ENCODE results near the gene HIGD2B. TPM values are rescaled to one million over a fixed set of nuclear protein-coding genes. Genes with fewer than 3 reads are reported as not detected.
A peak's percentile ranks its signal among the peaks of the same experiment; 100 is the strongest.
"Not testable (repeated sequence)": the region's sequence is repeated elsewhere in the genome, so short reads cannot be mapped to it uniquely, and the experiment has no call there.

Gene HIGD2B
- total RNA-seq, 2 experiments from 2014 or later, result 0.24 TPM; not detected in 1

DNA sequence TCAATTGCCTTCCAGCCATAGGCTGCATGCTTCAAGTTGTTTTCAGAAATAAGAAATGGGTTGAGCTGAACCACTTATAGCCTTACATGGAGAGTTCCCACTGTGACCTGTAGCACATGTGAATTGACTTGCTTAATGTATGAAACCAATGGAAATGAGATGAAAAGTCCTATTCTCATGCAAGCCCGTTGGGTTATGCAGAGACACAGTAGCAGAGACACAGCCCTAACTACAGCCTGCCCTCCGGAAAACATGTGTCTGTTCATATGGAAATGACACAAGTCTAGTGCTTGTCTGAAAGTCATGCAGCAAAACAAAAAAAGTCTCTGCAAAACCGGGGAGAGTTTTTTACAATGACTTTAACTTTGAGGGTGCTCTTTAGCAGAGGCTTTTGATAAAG lies 14.5 kb downstream of the HIGD2B start:
- no peak for DNase-seq
- ChIA-PET POLR2A (no interaction called here), CTCF (interaction anchor here (0.8 to 2.3 kb wide), 20 partner anchors 9 to 359 kb away, joined by 3 to 18 read pairs (median 4); partner anchors contain the start of genes ARIH1, BBS4, CELF6 and HIGD2B)
- H3K4me3 Mint-ChIP-seq, result no peak overlapping the region
- no peaks in the 10 kb centered on the region for H3K36me3 Mint-ChIP-seq (ENCODE audit: low read depth)
- H3K27me3 Mint-ChIP-seq (ENCODE audit: low read depth), result peaks cover 14% of the 10 kb centered on the region
- ATAC-seq, result no peak
- no peaks in the 10 kb centered on the region for H3K9me3 Mint-ChIP-seq (ENCODE audit: insufficient read depth)
- peaks cover 7% of the 10 kb centered on the region for H3K4me1 Mint-ChIP-seq (ENCODE audit: low read depth)
- no peak overlapping the region for H3K27ac Mint-ChIP-seq

DNA sequence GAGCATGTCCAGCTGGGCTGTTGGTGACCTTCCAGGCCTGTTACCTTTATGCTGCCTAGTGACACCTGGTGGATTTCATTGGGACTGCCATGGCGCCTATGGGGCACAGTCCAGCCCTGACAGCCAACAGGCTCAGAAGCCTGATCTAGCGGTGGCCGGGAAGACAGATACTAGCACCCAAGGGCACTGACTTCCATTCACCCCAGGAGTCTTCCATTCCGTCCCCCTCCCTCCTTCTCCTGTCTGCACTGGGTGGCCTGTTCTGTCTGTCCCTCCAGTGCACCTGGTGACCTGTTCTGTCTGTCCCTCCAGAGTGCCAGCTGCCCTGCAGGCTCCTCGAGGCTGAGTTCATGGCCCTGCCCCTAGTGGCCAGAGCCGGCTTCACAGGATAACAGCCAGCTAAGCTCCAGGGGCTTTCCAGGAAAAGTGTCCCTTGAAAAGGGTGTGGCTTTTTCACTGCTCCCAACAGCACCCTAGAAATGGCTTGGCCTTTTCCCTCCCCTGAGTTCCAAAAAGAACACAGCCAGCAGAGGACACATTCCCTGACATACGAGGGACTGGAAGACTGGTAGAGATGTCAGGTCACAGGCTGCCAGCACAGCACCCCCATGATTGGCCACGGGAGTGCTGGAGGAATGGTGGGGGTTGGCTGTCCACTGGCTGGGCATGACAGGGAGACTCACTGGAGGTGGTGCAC lies 15.2 kb downstream of the HIGD2B start:
- not testable (repeated sequence) for H3K9me3 Mint-ChIP-seq (ENCODE audit: insufficient read depth); H3K4me1 Mint-ChIP-seq (ENCODE audit: low read depth); H3K36me3 Mint-ChIP-seq (ENCODE audit: low read depth)
- CTCF ChIA-PET, result interaction anchor here (0.8 to 2.3 kb wide), 21 partner anchors 10 to 364 kb away, joined by 3 to 18 read pairs (median 4); partner anchors contain the start of genes ARIH1, BBS4 and HIGD2B
- H3K27ac Mint-ChIP-seq, result peak overlapping the region; percentile 63
- peak; percentile 79 for DNase-seq
- peak overlapping the region; percentile 63 for H3K4me3 Mint-ChIP-seq
- POLR2A ChIA-PET, result interaction anchor here (0.7 kb wide), 1 partner anchor 17 kb away, joined by 3 read pairs; no protein-coding TSS in a partner anchor
- H3K27me3 Mint-ChIP-seq (ENCODE audit: low read depth), result peaks cover 14% of the 10 kb centered on the region
- peak; percentile 98 for ATAC-seq

DNA sequence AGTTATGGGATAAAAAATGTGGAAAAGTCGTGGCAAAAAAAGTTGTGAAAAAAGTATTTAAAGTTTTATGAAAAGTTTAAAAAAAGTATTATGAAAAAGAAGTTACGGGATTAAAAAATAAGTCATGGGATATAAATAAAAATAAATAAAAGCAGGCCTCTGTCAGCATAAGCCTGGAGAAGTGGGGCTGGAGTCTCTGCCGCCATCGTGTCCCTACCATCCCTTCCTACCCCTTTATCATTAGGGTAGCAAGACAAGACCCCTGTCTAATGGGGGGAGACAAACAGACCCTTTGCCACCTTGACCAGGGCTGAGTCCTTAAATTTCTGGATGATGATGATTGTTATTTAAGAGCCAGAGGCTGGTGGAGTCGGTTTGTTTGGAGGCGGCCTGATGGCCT lies 16.2 kb downstream of the HIGD2B start:
- H3K36me3 Mint-ChIP-seq (ENCODE audit: low read depth); POLR2A ChIA-PET; ATAC-seq; DNase-seq; H3K4me3 Mint-ChIP-seq; CTCF ChIA-PET; H3K9me3 Mint-ChIP-seq (ENCODE audit: insufficient read depth); H3K4me1 Mint-ChIP-seq (ENCODE audit: low read depth); H3K27ac Mint-ChIP-seq: not testable (repeated sequence)
- H3K27me3 Mint-ChIP-seq (ENCODE audit: low read depth), result peaks cover 14% of the 10 kb centered on the region

DNA sequence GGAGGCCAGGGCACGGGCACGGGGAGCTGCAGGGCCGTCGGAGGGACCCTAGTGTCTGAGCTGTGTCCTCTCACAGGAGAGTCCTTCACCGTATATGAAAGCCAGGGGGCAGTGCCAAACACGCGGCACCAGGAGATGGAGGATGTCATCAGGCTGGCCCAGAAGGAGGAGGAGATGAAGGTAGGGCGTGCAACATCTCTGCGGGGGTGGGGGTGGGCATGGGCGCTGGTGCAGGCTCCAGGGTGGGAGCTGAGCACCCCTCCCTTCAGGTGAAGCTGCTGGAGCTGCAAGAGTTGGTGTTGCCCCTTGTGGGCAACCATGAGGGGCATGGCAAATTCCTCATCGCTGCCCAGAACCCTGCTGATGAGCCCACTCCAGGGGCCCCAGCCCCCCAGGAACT lies 20.3 kb downstream of the HIGD2B start:
- H3K27ac Mint-ChIP-seq; H3K4me1 Mint-ChIP-seq (ENCODE audit: low read depth); CTCF ChIA-PET; H3K36me3 Mint-ChIP-seq (ENCODE audit: low read depth); H3K9me3 Mint-ChIP-seq (ENCODE audit: insufficient read depth); ATAC-seq; DNase-seq; H3K4me3 Mint-ChIP-seq; H3K27me3 Mint-ChIP-seq (ENCODE audit: low read depth); POLR2A ChIA-PET: not testable (repeated sequence)

DNA sequence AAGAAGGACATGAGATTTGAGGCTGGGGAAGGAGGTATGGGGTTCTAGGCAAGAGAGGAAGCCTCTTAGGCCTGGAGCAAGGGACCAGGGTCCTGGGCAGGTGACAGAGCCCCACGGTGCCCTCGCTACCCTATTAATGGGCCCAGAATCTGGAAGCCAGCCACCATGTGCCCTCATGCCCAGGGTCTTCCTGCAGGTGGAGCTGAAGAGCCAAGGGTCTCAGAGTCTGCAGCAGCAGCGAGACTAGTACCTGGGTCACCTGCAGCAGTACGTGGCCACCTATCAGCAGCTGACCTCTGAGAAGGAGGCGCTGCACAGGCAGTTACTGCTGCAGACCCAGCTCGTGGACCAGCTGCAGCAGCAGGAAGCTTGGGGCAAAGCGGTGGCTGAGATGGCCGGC lies 22.1 kb downstream of the HIGD2B start:
- H3K4me1 Mint-ChIP-seq (ENCODE audit: low read depth); POLR2A ChIA-PET; ATAC-seq; H3K9me3 Mint-ChIP-seq (ENCODE audit: insufficient read depth); H3K4me3 Mint-ChIP-seq; DNase-seq; CTCF ChIA-PET; H3K36me3 Mint-ChIP-seq (ENCODE audit: low read depth); H3K27me3 Mint-ChIP-seq (ENCODE audit: low read depth); H3K27ac Mint-ChIP-seq: not testable (repeated sequence)

DNA sequence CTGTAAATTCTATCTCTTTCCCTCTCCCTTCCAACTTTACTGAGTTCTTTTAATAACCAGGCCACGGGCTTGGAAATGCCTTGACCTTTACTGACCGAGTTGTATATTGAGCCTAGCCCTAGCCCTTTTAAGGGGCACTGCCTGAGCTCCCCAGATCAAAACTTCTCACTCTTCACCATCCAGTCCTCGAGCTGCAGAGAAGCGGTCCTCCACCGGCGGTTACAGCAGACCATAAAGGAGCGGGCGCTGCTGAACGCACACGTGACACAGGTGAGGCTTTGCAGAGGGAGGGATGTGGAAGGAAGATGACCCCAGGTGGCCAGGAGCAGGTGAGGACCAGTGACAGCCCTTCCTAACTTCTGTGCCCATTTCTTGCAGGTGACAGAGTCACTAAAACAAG lies 24.9 kb downstream of the HIGD2B start:
- H3K36me3 Mint-ChIP-seq (ENCODE audit: low read depth); H3K4me3 Mint-ChIP-seq; H3K9me3 Mint-ChIP-seq (ENCODE audit: insufficient read depth); ATAC-seq; CTCF ChIA-PET; H3K27ac Mint-ChIP-seq; H3K27me3 Mint-ChIP-seq (ENCODE audit: low read depth); H3K4me1 Mint-ChIP-seq (ENCODE audit: low read depth); DNase-seq; POLR2A ChIA-PET: not testable (repeated sequence)

DNA sequence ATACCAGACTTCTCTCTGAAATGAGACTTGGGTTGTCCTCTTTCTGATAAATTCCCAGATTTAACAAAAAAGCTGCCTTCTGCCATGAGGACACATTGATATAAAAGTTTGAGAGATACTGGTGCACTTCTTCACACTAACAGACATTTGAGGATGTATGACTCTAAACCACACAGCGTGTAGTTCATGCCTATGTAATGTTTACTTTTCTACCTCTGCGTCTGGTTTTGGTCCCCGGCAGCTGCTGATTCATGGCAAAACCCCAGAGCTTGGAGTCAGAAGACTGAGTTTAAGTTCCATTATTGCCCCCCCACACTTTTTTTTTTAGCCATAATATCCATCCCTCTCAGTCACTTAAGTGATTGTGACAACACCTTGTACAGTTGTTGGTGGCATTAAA lies 30.0 kb downstream of the HIGD2B start:
- CTCF ChIA-PET; DNase-seq; H3K4me3 Mint-ChIP-seq; H3K27me3 Mint-ChIP-seq (ENCODE audit: low read depth); H3K9me3 Mint-ChIP-seq (ENCODE audit: insufficient read depth); POLR2A ChIA-PET; H3K27ac Mint-ChIP-seq; H3K36me3 Mint-ChIP-seq (ENCODE audit: low read depth); ATAC-seq; H3K4me1 Mint-ChIP-seq (ENCODE audit: low read depth): not testable (repeated sequence)

DNA sequence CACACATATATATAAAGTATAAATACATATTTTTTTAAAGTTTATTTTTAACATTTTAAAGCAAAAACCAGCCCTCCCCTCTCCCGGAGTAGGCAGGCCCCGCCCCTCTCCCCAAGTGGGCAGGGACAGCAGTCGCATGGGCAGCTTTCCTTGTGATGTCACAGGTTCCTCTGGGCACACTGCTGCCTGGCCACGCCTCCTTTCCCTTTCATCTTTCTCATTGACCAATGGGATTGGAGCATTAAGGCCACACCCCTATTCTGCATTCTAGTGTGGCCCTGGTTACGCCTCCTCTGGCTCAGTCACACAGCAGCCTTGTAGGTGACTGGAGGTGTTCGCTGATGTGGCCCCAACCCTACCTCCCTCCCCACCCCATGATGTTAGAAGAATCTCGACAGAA lies 31.6 kb downstream of the HIGD2B start, which contains the start of gene GOLGA6B:
Gene GOLGA6B, plus strand, starts transcription at position 301 of the 400 bp plus-strand sequence. Its CDS starts 41 bp downstream, at position 342.
- H3K27me3 Mint-ChIP-seq (ENCODE audit: low read depth); H3K4me1 Mint-ChIP-seq (ENCODE audit: low read depth); POLR2A ChIA-PET; H3K27ac Mint-ChIP-seq; ATAC-seq; H3K4me3 Mint-ChIP-seq; H3K9me3 Mint-ChIP-seq (ENCODE audit: insufficient read depth); CTCF ChIA-PET; H3K36me3 Mint-ChIP-seq (ENCODE audit: low read depth); DNase-seq: not testable (repeated sequence)

DNA sequence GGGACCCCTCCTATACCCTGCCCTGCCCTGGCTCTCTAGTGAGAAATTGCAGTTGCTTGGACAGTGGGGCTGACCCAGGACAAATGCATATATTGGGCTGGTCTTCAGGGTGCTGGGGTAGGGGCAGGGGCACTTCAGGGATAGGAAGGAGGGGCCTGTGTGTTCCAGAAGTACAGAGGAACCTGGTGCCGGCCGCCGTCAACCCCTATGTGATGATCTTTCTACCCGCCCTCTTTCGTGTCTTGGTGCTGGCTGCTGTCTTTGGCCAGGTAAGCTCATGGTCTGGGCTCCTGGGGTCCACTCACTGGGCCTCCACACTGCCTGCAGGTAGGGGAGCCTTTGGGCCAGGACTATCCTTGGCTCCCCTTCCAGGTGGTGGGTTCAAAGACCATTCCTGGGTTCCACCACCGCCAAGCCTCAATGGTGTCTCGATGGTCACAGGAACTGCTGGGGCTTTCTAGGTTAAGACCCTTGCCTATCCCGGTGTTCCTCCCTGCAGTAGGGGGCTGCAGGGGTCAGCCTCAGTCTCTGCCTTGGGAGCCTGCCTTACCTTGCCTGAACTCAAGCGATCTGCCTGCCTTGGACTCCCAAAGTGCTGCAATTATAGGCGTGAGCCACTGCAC lies 37.2 kb downstream of the HIGD2B start:
- H3K4me1 Mint-ChIP-seq (ENCODE audit: low read depth); POLR2A ChIA-PET; H3K36me3 Mint-ChIP-seq (ENCODE audit: low read depth); CTCF ChIA-PET; H3K9me3 Mint-ChIP-seq (ENCODE audit: insufficient read depth); H3K4me3 Mint-ChIP-seq; H3K27ac Mint-ChIP-seq; ATAC-seq; DNase-seq; H3K27me3 Mint-ChIP-seq (ENCODE audit: low read depth): not testable (repeated sequence)

DNA sequence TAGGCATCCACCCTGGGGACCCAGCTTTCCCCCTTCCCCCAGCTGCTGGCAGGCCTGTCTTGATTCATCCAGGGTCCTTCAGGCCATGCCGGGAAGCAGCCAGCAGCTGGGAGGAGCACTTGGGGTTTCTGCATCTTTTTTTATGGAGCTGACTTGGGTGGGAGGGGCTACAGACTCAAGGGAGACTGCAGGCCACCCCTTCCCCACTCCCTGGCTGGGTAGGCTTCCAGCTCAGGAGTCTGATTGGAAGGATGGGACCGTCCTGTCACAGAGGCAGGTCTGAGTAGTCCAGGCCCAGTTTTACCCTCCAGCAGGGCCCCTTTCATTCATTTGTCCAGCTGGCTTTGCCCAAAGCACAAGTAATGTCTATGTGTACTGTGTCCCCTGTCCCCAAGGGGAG lies 43.7 kb downstream of the HIGD2B start:
- H3K27me3 Mint-ChIP-seq (ENCODE audit: low read depth); POLR2A ChIA-PET: not testable (repeated sequence)

DNA sequence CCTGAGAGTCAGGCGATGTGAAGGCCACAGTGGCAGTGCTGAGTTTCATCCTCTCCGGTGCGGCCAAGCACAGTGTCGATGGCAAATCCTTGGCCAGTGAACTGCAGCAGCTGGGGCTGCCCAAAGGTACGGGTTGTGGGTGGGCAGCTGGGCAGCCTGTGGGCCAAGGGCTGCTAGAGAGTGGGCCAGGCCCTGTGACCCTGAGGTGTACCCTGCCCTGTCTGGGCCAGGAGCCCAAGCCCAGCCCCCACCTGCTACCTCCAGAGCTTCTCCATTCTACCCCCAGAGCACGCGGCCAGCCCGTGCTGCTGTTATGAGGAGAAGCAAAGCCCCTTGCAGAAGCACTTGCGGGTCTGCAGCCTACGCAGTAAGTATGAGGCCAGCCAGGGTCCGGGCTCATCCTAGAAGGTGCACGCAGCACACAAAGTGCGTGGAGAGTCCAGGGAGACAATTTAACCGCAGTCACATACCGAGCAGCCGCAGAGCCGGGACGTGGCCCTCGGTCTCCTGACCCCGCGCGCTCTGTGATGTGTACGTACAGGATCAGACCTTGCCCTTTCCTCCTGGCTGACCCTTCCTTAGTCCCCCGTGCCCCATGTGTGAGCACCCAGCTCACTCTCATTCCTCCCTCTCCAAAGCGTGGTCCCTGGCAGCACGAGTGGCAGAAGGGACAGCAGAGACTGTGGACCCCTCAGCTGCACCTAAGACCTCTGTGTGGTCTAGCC lies 46.1 kb downstream of the HIGD2B start:
- H3K9me3 Mint-ChIP-seq (ENCODE audit: insufficient read depth); H3K4me1 Mint-ChIP-seq (ENCODE audit: low read depth); POLR2A ChIA-PET; H3K4me3 Mint-ChIP-seq; CTCF ChIA-PET; H3K36me3 Mint-ChIP-seq (ENCODE audit: low read depth); ATAC-seq; DNase-seq; H3K27ac Mint-ChIP-seq; H3K27me3 Mint-ChIP-seq (ENCODE audit: low read depth): not testable (repeated sequence)

More for the DNA sequence above, 43.7 kb downstream of the HIGD2B start:
- CTCF ChIA-PET; DNase-seq; H3K9me3 Mint-ChIP-seq (ENCODE audit: insufficient read depth); H3K27ac Mint-ChIP-seq; H3K4me3 Mint-ChIP-seq; ATAC-seq; H3K36me3 Mint-ChIP-seq (ENCODE audit: low read depth); H3K4me1 Mint-ChIP-seq (ENCODE audit: low read depth): not testable (repeated sequence)

Measured in activated CD8-positive, alpha-beta T cell treated with anti-CD3 and anti-CD28 coated beads, Interleukin-2, amount 10 ng/mL, durations not matched to agents 7 days and 5 days (primary cell).